ENCODE data around the gene DSC3. TPM values are rescaled to one million over a fixed set of nuclear protein-coding genes. Genes with fewer than 3 reads are reported as not detected.

DSC3 gene
- total RNA-seq = 1 to 10 TPM in 1 of 4 donors, not detected in 3; 1.1 TPM

GRCh38 chr18:31042406-31043181 is at the start of gene DSC3:
Gene DSC3, minus strand, starts transcription at chr18:31042742. Its CDS starts 82 bp downstream, at chr18:31042660.
- TF ChIP-seq CTCF (IDR thresholded peaks at IDR 0.05; ENCODE audit: low read depth) = no peak

GRCh38 chr18:31091350-31091749 is 48.8 kb upstream of the DSC3 start:
- no peak for TF ChIP-seq CTCF (IDR thresholded peaks at IDR 0.05; ENCODE audit: low read depth)

- no peak for TF ChIP-seq CTCF (IDR thresholded peaks at IDR 0.05; ENCODE audit: low read depth)
Measured at GRCh38 chr18:31088532-31088931, 46.0 kb upstream of the DSC3 start.

- no peak for TF ChIP-seq CTCF (IDR thresholded peaks at IDR 0.05; ENCODE audit: low read depth)
Measured at GRCh38 chr18:31079973-31080372, 37.4 kb upstream of the DSC3 start.

GRCh38 chr18:31077878-31078277 is 35.3 kb upstream of the DSC3 start:
- TF ChIP-seq CTCF (IDR thresholded peaks at IDR 0.05; ENCODE audit: low read depth) = no peak

- no peak for TF ChIP-seq CTCF (IDR thresholded peaks at IDR 0.05; ENCODE audit: low read depth)
Measured at GRCh38 chr18:31072175-31072574, 29.6 kb upstream of the DSC3 start.

GRCh38 chr18:31070206-31070605 is 27.7 kb upstream of the DSC3 start:
- no peak for TF ChIP-seq CTCF (IDR thresholded peaks at IDR 0.05; ENCODE audit: low read depth)
